SJCRH30 (cell line): Measurements from ENCODE around the gene BHMT2. TPM values are rescaled to one million over a fixed set of nuclear protein-coding genes. Genes with fewer than 3 reads are reported as not detected.

Source experiments
- DNase-seq, 2 experiments: peaks; one replicate each; pipeline ENCODE4 v3.0.0-alpha.2; 2015 to 2020
- H3K27ac ChIP-seq: fragments of 250-450 bp; sonication (Bioruptor Pico); 2 replicates; pipeline ENCODE4 v1.5.1; 2020; ENCODE audit warnings: mild to moderate bottlenecking, moderate library complexity
- H3K27me3 ChIP-seq: fragments of 250-450 bp; sonication (Bioruptor Pico); 2 replicates; pipeline ENCODE4 v1.5.1; 2020; ENCODE audit warnings: mild to moderate bottlenecking, moderate library complexity
- H3K36me3 ChIP-seq: fragments of 250-450 bp; sonication (Bioruptor Pico); 2 replicates; pipeline ENCODE4 v1.5.1; 2020; ENCODE audit warnings: mild to moderate bottlenecking, moderate library complexity
- H3K4me1 ChIP-seq: fragments of 250-450 bp; sonication (Bioruptor Pico); 2 replicates; pipeline ENCODE4 v1.5.1; 2020; ENCODE audit warnings: mild to moderate bottlenecking, moderate library complexity
- H3K4me3 ChIP-seq: fragments of 250-450 bp; sonication (Bioruptor Pico); 2 replicates; pipeline ENCODE4 v1.5.1; 2020; ENCODE audit warnings: mild to moderate bottlenecking, moderate library complexity
- H3K9me3 ChIP-seq: fragments of 250-450 bp; sonication (Bioruptor Pico); replicated peaks from 2 replicates; pipeline ENCODE4 v1.5.1; 2020; ENCODE audit warnings: mild to moderate bottlenecking, moderate library complexity
- total RNA-seq: library from RNA; depleted of rRNA; stranded (reverse); fragments of >200 nt; shearing (Covaris generic); gene quantifications from 2 replicates; pipeline ENCODE4 v1.2.3, GENCODE V29; 2014; rRNA removed

BHMT2 gene
- not detected in 2 replicates for total RNA-seq

GRCh38 chr5:79069488-79070349 lies at the start of gene BHMT2, which contains the start of gene DMGDH:
BHMT2 (plus strand) TSS chr5:79069767; CDS start chr5:79069783, 16 bp downstream.
DMGDH (minus strand) TSS chr5:79069674; CDS start chr5:79069620, 54 bp downstream.
- no peaks in the 10 kb centered on the region for H3K9me3 ChIP-seq

GRCh38 chr5:79020861-79021561 lies 48.6 kb upstream of the BHMT2 start:
- DNase-seq: peak; percentile 41 to 66
- H3K4me3 ChIP-seq: no peak overlapping the region; the same call in 1 of the 2 replicates
- H3K27me3 ChIP-seq: no peaks in the 10 kb centered on the region
- H3K36me3 ChIP-seq: no peaks in the 10 kb centered on the region
- no peaks in the 10 kb centered on the region for H3K9me3 ChIP-seq
- peaks cover 17% of the 10 kb centered on the region for H3K4me1 ChIP-seq
- H3K27ac ChIP-seq: no peak overlapping the region

More at GRCh38 chr5:79069488-79070349, at the start of gene BHMT2, which contains the start of gene DMGDH:
- no peaks in the 10 kb centered on the region for H3K4me1 ChIP-seq
- H3K27ac ChIP-seq: no peak within 1 kb of the TSS
- no peaks in the 10 kb centered on the region for H3K27me3 ChIP-seq
- DNase-seq: no peak
- no peaks in the 10 kb centered on the region for H3K36me3 ChIP-seq
- H3K4me3 ChIP-seq: no peak within 1 kb of the TSS

- peaks cover 17% of the 10 kb centered on the region for H3K4me1 ChIP-seq
- no peak overlapping the region; the same call in 1 of the 2 replicates for H3K4me3 ChIP-seq
- H3K9me3 ChIP-seq: no peaks in the 10 kb centered on the region
- DNase-seq: peak; percentile 12 to 37
- H3K27ac ChIP-seq: no peak overlapping the region
- no peaks in the 10 kb centered on the region for H3K27me3 ChIP-seq
- no peaks in the 10 kb centered on the region for H3K36me3 ChIP-seq
Observed at GRCh38 chr5:79021753-79022152, 47.8 kb upstream of the BHMT2 start.

GRCh38 chr5:79022771-79023170 lies 46.8 kb upstream of the BHMT2 start:
- H3K27me3 ChIP-seq: no peaks in the 10 kb centered on the region
- H3K4me1 ChIP-seq: peaks cover 17% of the 10 kb centered on the region
- no peak overlapping the region for H3K27ac ChIP-seq
- no peaks in the 10 kb centered on the region for H3K9me3 ChIP-seq
- no peaks in the 10 kb centered on the region for H3K36me3 ChIP-seq
- no peak for DNase-seq
- no peak overlapping the region for H3K4me3 ChIP-seq

- H3K9me3 ChIP-seq: no peaks in the 10 kb centered on the region
- H3K27me3 ChIP-seq: no peaks in the 10 kb centered on the region
- peaks cover 17% of the 10 kb centered on the region for H3K4me1 ChIP-seq
- no peak overlapping the region for H3K27ac ChIP-seq
- no peak for DNase-seq
- no peaks in the 10 kb centered on the region for H3K36me3 ChIP-seq
- no peak overlapping the region for H3K4me3 ChIP-seq
Observed at GRCh38 chr5:79023348-79023747, 46.2 kb upstream of the BHMT2 start.

- H3K4me3 ChIP-seq: no peak overlapping the region
- DNase-seq: no peak
- H3K27ac ChIP-seq: no peak overlapping the region
- no peaks in the 10 kb centered on the region for H3K36me3 ChIP-seq
- peaks cover 13% of the 10 kb centered on the region for H3K4me1 ChIP-seq
- H3K27me3 ChIP-seq: no peaks in the 10 kb centered on the region
- no peaks in the 10 kb centered on the region for H3K9me3 ChIP-seq
Observed at GRCh38 chr5:79023947-79024346, 45.6 kb upstream of the BHMT2 start.

- H3K9me3 ChIP-seq: no peaks in the 10 kb centered on the region
- no peaks in the 10 kb centered on the region for H3K27me3 ChIP-seq
- peaks cover 13% of the 10 kb centered on the region for H3K4me1 ChIP-seq
- peak overlapping the region; percentile 42 for H3K4me3 ChIP-seq
- peak; percentile 51 to 81 for DNase-seq
- H3K36me3 ChIP-seq: no peaks in the 10 kb centered on the region
- H3K27ac ChIP-seq: no peak overlapping the region
Observed at GRCh38 chr5:79025054-79025472, 44.5 kb upstream of the BHMT2 start.

GRCh38 chr5:79030663-79031484 lies 38.7 kb upstream of the BHMT2 start:
- H3K36me3 ChIP-seq: no peaks in the 10 kb centered on the region
- DNase-seq: no peak
- no peaks in the 10 kb centered on the region for H3K4me1 ChIP-seq
- no peak overlapping the region for H3K4me3 ChIP-seq
- H3K27ac ChIP-seq: no peak overlapping the region
- no peaks in the 10 kb centered on the region for H3K27me3 ChIP-seq
- no peaks in the 10 kb centered on the region for H3K9me3 ChIP-seq

- Histone ChIP-seq H3K4me1 (no peaks in the 10 kb centered on the region), H3K4me3 (no peak overlapping the region), H3K9me3 (no peaks in the 10 kb centered on the region), H3K27ac (no peak overlapping the region), H3K27me3 (no peaks in the 10 kb centered on the region), H3K36me3 (no peaks in the 10 kb centered on the region)
- DNase-seq: no peak
Observed at GRCh38 chr5:79031485-79031867, 38.1 kb upstream of the BHMT2 start.

GRCh38 chr5:79032031-79032695 lies 37.4 kb upstream of the BHMT2 start:
- H3K9me3 ChIP-seq: 0 out of 2 replicates have a peak, but pooled peaks cover 6% of the 10 kb centered on the region

GRCh38 chr5:79032782-79033181 lies 36.8 kb upstream of the BHMT2 start:
- no peak for DNase-seq
- Histone ChIP-seq H3K4me3 (no peak overlapping the region), H3K27ac (no peak overlapping the region), H3K4me1 (no peaks in the 10 kb centered on the region), H3K36me3 (no peaks in the 10 kb centered on the region), H3K9me3 (0 out of 2 replicates have a peak, but pooled peaks cover 6% of the 10 kb centered on the region), H3K27me3 (no peaks in the 10 kb centered on the region)

More at GRCh38 chr5:79032031-79032695, 37.4 kb upstream of the BHMT2 start:
- Histone ChIP-seq H3K27ac (no peak overlapping the region), H3K27me3 (no peaks in the 10 kb centered on the region), H3K36me3 (no peaks in the 10 kb centered on the region), H3K4me3 (no peak overlapping the region), H3K4me1 (no peaks in the 10 kb centered on the region)
- DNase-seq: no peak

GRCh38 chr5:79035237-79035636 lies 34.3 kb upstream of the BHMT2 start:
- H3K9me3 ChIP-seq: 0 out of 2 replicates have a peak, but pooled peaks cover 6% of the 10 kb centered on the region
- no peak overlapping the region for H3K27ac ChIP-seq
- no peaks in the 10 kb centered on the region for H3K27me3 ChIP-seq
- H3K36me3 ChIP-seq: no peaks in the 10 kb centered on the region
- DNase-seq: no peak
- no peaks in the 10 kb centered on the region for H3K4me1 ChIP-seq
- no peak overlapping the region for H3K4me3 ChIP-seq

GRCh38 chr5:79036769-79037168 lies 32.8 kb upstream of the BHMT2 start:
- DNase-seq: no peak
- Histone ChIP-seq H3K27me3 (no peaks in the 10 kb centered on the region), H3K4me3 (no peak overlapping the region), H3K9me3 (0 out of 2 replicates have a peak, but pooled peaks cover 6% of the 10 kb centered on the region), H3K4me1 (no peaks in the 10 kb centered on the region), H3K36me3 (no peaks in the 10 kb centered on the region), H3K27ac (no peak overlapping the region)

- Histone ChIP-seq H3K36me3 (no peaks in the 10 kb centered on the region), H3K4me1 (no peaks in the 10 kb centered on the region), H3K27ac (no peak overlapping the region), H3K4me3 (no peak overlapping the region), H3K27me3 (no peaks in the 10 kb centered on the region), H3K9me3 (0 out of 2 replicates have a peak, but pooled peaks cover under 1% of the 10 kb centered on the region)
- DNase-seq: no peak
Observed at GRCh38 chr5:79042188-79042587, 27.4 kb upstream of the BHMT2 start.
